Esophagus (tissue), 2 donors: ENCODE data around the gene FLYWCH2. TPM values are rescaled to one million over a fixed set of nuclear protein-coding genes. Genes with fewer than 3 reads are reported as not detected.

Experiments used
- H3K27ac ChIP-seq, 2 donors: one replicate each; pipeline ENCODE4 v1.5.1; 2013; ENCODE audit warnings: low read depth in 2 of 2, mild to moderate bottlenecking in 2 of 2, inconsistent platforms in 1 of 2, low read length in 1 of 2, moderate library complexity in 1 of 2
- H3K27me3 ChIP-seq, 2 donors: one replicate each; pipeline ENCODE4 v1.6.1; 2013; ENCODE audit warnings: low read length in 2 of 2, control low read depth in 1 of 2, mild to moderate bottlenecking in 1 of 2; ENCODE audit not compliant: insufficient read depth in 2 of 2, control insufficient read depth in 1 of 2
- H3K36me3 ChIP-seq, 2 donors: one replicate each; pipeline ENCODE4 v1.6.1; 2013; ENCODE audit warnings: low read length in 1 of 2; ENCODE audit not compliant: control insufficient read depth in 2 of 2, insufficient read depth in 2 of 2
- H3K4me1 ChIP-seq, 2 donors: one replicate each; pipeline ENCODE4 v1.6.1; 2013; ENCODE audit warnings: low read length in 1 of 2; ENCODE audit not compliant: control insufficient read depth in 2 of 2, insufficient read depth in 2 of 2
- H3K4me3 ChIP-seq, 2 donors: one replicate each; pipeline ENCODE4 v1.5.1; 2013; ENCODE audit warnings: low read length in 2 of 2, mild to moderate bottlenecking in 2 of 2, low read depth in 1 of 2, moderate library complexity in 1 of 2
- H3K9me3 ChIP-seq, 2 donors: one replicate each; pipeline ENCODE4 v1.6.1; 2013; ENCODE audit warnings: mild to moderate bottlenecking in 2 of 2, low read depth in 1 of 2, low read length in 1 of 2, moderate library complexity in 1 of 2; ENCODE audit not compliant: control insufficient read depth in 2 of 2, insufficient read depth in 1 of 2
- WGBS, 2 donors: extraction: QIAGEN DNeasy Blood & Tissue Kit; methylation state at CpG; one replicate each; pipeline ENCODE4 v1.1.7; 2013; 5-methylcytosine and 5-hydroxymethylcytosine counted together
- polyA plus RNA-seq, 2 donors: library from polyadenylated mRNA; stranded (reverse); fragments of 200-250 nt; gene quantifications; one replicate each; pipeline ENCODE4 v1.2.3, GENCODE V29; 2013
- donor health status: healthy with polysubstance abuse.
- donor health status: Bipolar disorder and iron deficiency.

The FLYWCH2 gene
- polyA plus RNA-seq, 2 donors, result 23.9 to 30.9 TPM

- H3K36me3 ChIP-seq, result peaks cover 2 to 4% of the 10 kb centered on the region in 2 donors
- peak within 1 kb of the TSS; percentile 61 to 73 for H3K4me3 ChIP-seq
- no peaks in the 10 kb centered on the region for H3K9me3 ChIP-seq
- H3K27ac ChIP-seq, result peak within 1 kb of the TSS; percentile 82 to 89
- H3K4me1 ChIP-seq, result peaks cover 0 to 6% of the 10 kb centered on the region in 2 donors
- WGBS, 2 donors, result 0 to 1% methylated on average over 52 to 85 of the region's 85 CpGs
- H3K27me3 ChIP-seq, result no peaks in the 10 kb centered on the region
Observed at GRCh38 chr16:2911638-2912329, 28.8 kb downstream of the FLYWCH2 start, which contains the start of gene FLYWCH1. Gene FLYWCH1, plus strand, starts transcription at chr16:2911931. Its CDS starts 17,755 bp downstream, at chr16:2929686.

- Histone ChIP-seq H3K27me3 (no peaks in the 10 kb centered on the region), H3K9me3 (no peaks in the 10 kb centered on the region), H3K36me3 (peaks cover 2 to 4% of the 10 kb centered on the region in 2 donors), H3K4me3 (peak overlapping the region; percentile 61 to 73), H3K27ac (peak overlapping the region; percentile 82 to 89), H3K4me1 (peaks cover 0 to 6% of the 10 kb centered on the region in 2 donors)
- WGBS, 2 donors, result 4% methylated on average over 39 of the region's 39 CpGs
Observed at GRCh38 chr16:2912330-2913199, 29.6 kb downstream of the FLYWCH2 start.

- peaks cover 2 to 4% of the 10 kb centered on the region in 2 donors for H3K36me3 ChIP-seq
- no peaks in the 10 kb centered on the region for H3K27me3 ChIP-seq
- H3K27ac ChIP-seq, result no peak overlapping the region
- no peak overlapping the region for H3K4me3 ChIP-seq
- H3K4me1 ChIP-seq, result peaks cover 0 to 6% of the 10 kb centered on the region in 2 donors
- 81 to 87% methylated on average over 7 of the region's 7 CpGs for WGBS, 2 donors
- no peaks in the 10 kb centered on the region for H3K9me3 ChIP-seq
Observed at GRCh38 chr16:2913603-2914002, 30.6 kb downstream of the FLYWCH2 start.

GRCh38 chr16:2914233-2914632 is 31.2 kb downstream of the FLYWCH2 start:
- Histone ChIP-seq H3K36me3 (peaks cover 2 to 4% of the 10 kb centered on the region in 2 donors), H3K27me3 (no peaks in the 10 kb centered on the region), H3K4me3 (no peak overlapping the region), H3K4me1 (peaks cover 0 to 6% of the 10 kb centered on the region in 2 donors), H3K27ac (no peak overlapping the region), H3K9me3 (no peaks in the 10 kb centered on the region)
- 88 to 92% methylated on average over 12 of the region's 12 CpGs for WGBS, 2 donors

GRCh38 chr16:2915196-2915929 is 32.3 kb downstream of the FLYWCH2 start:
- Histone ChIP-seq H3K9me3 (no peaks in the 10 kb centered on the region), H3K4me3 (no peak overlapping the region), H3K36me3 (peaks cover 2 to 4% of the 10 kb centered on the region in 2 donors), H3K27me3 (no peaks in the 10 kb centered on the region), H3K4me1 (peaks cover 0 to 6% of the 10 kb centered on the region in 2 donors), H3K27ac (peak overlapping the region; percentile 39 to 88)
- 57 to 65% methylated on average over 13 of the region's 13 CpGs for WGBS, 2 donors

GRCh38 chr16:2919511-2920255 is 36.7 kb downstream of the FLYWCH2 start:
- Histone ChIP-seq H3K4me3 (no peak overlapping the region), H3K27ac (peak overlapping the region; percentile 73 to 78), H3K36me3 (no peaks in the 10 kb centered on the region), H3K9me3 (no peaks in the 10 kb centered on the region), H3K27me3 (no peaks in the 10 kb centered on the region), H3K4me1 (peaks cover 0 to 4% of the 10 kb centered on the region in 2 donors)
- 9 to 10% methylated on average over 13 of the region's 13 CpGs for WGBS, 2 donors

- no peaks in the 10 kb centered on the region for H3K27me3 ChIP-seq
- H3K4me3 ChIP-seq, result no peak overlapping the region
- H3K4me1 ChIP-seq, result peaks cover 0 to 9% of the 10 kb centered on the region in 2 donors
- H3K27ac ChIP-seq, result no peak overlapping the region
- no peaks in the 10 kb centered on the region for H3K36me3 ChIP-seq
- WGBS, 2 donors, result 95% methylated on average over 14 of the region's 14 CpGs
- no peaks in the 10 kb centered on the region for H3K9me3 ChIP-seq
Observed at GRCh38 chr16:2923481-2923880, 40.5 kb downstream of the FLYWCH2 start.

- WGBS, 2 donors, result 61 to 63% methylated on average over 38 to 42 of the region's 42 CpGs
- H3K36me3 ChIP-seq, result peaks cover 0 to 7% of the 10 kb centered on the region in 2 donors
- H3K4me1 ChIP-seq, result peaks cover 0 to 9% of the 10 kb centered on the region in 2 donors
- H3K27me3 ChIP-seq, result no peaks in the 10 kb centered on the region
- H3K27ac ChIP-seq, result peak overlapping the region in 1 of 2 donors; percentile 13
- H3K9me3 ChIP-seq, result no peaks in the 10 kb centered on the region
- H3K4me3 ChIP-seq, result no peak overlapping the region
Observed at GRCh38 chr16:2924901-2925755, 42.1 kb downstream of the FLYWCH2 start.
